Stimulated activated CD8-positive, alpha-beta memory T cell treated with anti-CD3 and anti-CD28 coated beads, Interleukin-2, amount 100 ng/mL, for 48 hours (primary cell): ENCODE measurements around the gene FABP1.

Experiments used
- DNase-seq, 2 donors: peaks; one replicate each; pipeline ENCODE4 v3.0.0-alpha.2; 2020; ENCODE audit warnings: low read depth in 2 of 2

The FABP1 gene

DNA sequence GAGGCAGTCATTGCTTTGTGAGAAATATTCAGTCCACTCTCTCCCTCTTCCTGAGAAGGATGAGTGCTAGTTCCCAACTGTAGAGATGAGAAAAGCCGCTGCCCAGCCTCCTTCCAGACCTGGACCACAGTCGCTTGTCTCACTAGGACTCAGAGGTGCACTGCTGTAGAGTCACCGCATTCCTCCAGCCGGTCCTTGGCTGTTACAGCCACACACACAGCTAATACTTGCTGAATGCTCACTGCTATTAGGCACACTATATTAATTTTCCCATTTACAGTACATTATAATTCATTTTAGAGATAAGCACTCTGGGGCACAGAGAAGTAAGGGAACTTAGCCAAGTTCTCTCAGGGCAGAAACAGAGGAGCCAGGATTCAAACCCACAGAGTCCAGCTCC, 10.0 kb upstream of the FABP1 start:
- DNase-seq, result no peak

- no peak for DNase-seq
Measured at GRCh38 chr2:88136817-88137216, 9.0 kb upstream of the FABP1 start.

DNA sequence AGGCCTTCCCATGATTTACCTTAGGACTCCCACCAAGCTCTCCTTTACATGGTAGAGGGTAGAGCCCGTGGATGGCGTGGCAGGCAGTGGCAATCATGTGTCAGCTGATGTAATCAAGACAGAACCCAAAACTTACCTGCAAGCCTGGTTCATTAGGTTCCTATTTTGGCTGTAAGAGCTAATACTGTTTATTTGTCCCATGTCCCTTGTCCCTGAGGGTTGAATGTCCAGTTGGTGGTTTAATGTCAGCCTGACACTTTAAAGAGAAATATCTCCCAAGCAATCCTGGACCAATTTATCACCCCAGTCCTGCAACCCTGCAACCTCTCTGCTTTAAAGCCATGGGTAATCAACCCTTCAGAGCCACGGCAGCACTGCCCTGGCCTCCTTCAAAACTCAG, 6.0 kb upstream of the FABP1 start:
- DNase-seq, result no peak

GRCh38 chr2:88131999-88132368, 4.1 kb upstream of the FABP1 start:
- no peak for DNase-seq

DNA sequence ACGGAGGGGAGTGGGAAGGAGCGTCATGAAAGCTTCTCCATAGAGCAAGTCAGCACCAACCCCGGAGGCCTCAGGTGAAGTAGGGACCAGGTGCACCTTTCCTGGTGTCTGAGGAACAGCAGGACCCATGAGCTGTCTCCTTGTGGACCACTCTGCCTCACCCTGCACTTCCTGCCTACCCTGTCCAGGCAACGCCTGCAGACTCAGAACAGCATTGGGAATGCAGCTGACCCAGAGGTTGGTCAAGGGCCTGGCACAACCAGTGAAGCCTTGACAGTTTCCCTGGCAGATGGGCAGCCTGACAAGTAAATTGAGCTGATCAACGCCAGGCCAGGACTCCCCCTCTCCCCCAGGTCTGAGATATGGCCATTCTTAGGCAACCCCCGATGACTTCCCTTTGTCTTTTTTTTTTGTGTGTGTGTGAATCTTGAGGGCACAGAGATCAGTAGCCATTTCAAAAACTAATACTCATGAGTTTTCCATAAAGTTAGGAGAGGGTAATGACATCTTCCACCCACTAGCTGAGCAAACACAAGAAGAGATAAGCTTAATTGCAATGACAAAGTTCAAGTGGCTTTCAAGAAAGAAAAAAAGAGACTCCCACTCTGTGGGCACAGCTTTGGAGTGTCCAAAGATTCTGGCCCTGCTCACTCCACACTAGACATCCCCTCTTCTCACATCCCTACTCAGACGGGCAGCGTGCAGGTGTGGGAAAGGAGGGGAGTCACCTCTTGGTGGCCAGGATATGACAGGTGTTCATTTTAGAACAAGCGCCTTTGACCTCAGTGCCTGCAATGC, 3.5 kb upstream of the FABP1 start:
- DNase-seq, result no peak

- DNase-seq, result no peak
Measured at GRCh38 chr2:88129313-88129959, 1.6 kb upstream of the FABP1 start.

- no peak for DNase-seq
Measured at GRCh38 chr2:88128654-88129312, 921 bp upstream of the FABP1 start.

DNA sequence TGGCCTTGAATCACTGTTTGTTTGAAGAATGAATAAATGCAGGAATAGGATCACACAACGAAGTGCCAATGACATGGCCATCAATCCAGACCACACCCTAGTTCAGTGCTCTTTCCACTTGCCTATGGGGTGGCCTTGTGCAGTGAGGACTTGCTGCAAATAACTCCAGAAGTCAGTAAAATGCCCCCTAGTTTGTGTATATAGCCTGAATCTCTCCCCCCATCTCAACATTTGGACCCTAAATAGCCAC, 299 bp downstream of the FABP1 start:
- DNase-seq, result no peak

GRCh38 chr2:88126772-88127637, 857 bp downstream of the FABP1 start:
- no peak for DNase-seq

GRCh38 chr2:88125924-88126771, 1.7 kb downstream of the FABP1 start:
- DNase-seq, result no peak

- DNase-seq, result no peak
Measured at GRCh38 chr2:88125344-88125923, 2.4 kb downstream of the FABP1 start.

DNA sequence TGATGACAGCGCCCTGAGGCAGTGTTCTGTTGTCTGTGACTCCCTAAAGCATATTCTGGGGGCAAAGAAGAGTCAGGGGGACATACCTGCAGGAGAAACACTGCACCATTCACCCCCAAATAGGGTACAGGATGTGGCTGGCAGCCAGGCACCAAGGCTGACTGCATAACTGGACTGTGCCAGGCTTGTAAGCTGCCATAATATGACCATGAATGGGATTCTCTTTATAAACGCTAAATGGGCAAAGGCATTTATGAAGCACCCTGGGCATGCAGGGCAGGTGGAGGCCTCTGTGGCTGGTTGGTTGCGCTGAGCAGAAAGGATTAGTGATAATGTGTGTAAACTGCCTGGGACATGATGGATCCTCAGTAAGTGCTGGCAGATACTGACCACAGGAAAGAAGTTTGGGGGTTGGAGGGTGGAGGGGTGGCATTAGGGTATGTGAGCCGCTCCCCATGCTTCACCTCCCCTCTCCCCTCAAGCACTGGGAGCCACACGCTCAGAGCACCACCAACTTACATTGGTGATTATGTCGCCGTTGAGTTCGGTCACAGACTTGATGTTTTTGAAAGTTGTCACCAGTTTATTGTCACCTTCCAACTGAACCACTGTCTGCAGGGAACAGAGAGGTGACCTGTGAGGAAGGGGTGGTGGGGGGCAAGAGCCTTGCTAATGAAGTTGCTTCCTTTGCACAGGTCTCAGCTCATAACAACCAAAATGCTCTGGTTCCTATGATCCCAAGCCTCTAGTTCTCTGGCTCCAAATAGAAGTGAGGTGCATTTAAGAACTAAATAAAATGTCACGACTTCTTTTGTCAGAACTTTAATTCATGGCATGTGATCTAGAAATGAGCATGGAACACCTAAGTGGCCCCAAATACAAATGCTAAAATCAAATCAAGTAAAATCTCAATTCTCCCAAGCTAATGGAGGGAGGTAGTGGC, 3.6 kb downstream of the FABP1 start:
- no peak for DNase-seq

DNA sequence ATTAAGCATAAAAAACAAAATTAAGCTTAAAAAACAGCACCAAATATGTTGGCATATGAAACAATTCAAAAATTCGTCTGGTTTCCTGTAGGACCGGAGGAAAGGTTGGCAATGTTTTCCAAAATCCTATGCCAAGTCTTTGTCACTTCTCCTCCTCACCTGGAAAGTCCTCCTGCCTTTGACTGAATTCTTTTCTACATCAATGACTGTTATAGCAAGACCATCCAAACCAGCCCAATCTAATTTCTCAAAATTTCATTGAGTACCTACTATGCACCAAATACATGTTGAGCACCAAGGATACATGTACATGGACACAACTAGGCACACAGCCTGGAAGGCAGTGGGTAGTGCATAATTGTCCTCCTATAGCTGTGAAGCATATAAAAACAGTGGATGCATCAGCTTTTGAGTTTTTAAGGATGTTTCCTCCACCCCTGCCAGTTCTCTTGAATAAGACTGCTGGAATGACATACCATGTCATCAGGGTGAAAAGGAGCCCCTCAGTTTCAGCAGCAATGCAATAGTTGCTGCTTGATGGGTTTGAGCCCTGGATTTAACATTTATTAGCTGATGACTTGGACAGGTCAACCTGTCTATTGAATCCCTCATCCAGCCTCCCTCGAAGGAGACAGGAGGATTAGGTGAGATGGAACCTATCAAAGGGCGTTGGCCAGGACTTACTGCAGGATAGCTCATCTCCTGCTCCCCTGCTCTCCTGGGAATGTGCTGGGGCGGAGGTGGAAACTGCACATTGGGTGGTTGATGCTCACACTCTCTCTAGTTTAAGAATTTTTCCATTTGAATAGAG, 4.5 kb downstream of the FABP1 start:
- no peak for DNase-seq

- DNase-seq, result no peak
Measured at GRCh38 chr2:88122141-88122884, 5.5 kb downstream of the FABP1 start.

DNA sequence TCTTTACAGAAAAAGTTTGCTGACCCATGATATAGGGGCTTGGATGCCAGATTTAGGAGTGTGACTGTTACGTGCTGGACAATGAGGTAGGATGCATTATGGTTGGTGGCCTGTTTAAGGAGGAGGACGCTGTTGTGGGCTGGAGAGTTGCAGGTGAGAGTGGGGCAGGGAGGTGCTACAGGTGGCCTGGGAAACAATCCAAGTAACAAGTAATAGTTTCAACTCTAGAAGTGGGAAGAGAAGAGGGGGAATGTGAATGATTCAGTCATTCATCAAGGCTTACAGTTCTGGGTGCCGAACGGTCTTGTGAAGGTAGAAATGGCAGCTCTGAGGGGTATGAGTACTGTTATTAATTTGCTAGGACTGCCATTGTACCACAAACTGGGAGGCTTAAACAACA, 6.2 kb downstream of the FABP1 start:
- DNase-seq, result no peak

- DNase-seq, result no peak
Measured at GRCh38 chr2:88117973-88118372, 9.9 kb downstream of the FABP1 start.

DNA sequence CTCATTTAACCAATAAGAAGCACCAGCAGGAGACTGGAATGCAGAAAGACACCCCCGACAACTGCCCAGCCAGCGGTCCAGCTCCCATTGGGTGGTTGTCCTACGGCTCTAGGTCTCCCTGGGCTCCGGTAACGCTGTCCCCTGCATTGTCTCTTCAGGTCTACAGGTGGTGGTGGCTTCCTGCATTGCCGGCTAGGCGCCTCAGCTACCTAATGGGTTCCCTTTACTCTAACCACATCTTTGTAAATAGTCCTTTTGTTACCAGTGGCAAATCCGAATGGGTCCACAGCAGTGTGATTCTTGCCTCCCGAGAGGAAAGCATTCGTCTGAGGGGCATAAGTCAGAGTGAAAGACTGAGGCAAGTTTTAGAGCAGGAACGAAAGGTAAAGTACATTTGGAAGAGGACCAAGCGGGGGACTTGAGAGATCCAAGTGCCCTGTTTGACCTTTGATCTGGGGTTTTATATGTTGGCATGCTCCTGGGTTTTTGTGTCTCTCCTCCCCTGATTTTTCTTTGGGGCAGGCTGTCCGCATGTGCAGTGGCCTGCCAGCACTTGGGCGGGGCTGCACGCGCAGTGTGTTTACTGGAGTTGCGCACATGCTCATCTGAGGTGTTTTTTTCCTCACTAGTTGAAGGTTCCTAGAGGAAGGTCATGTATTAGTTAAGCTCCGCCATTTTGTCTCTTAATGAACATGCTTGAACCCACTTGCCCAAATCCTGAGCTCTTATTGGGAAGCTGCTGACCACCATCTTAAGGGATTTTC, 11.0 kb downstream of the FABP1 start:
- DNase-seq, result no peak
